Stimulated activated CD4-positive, alpha-beta T cell treated with anti-CD3 and anti-CD28 coated beads, TNF-alpha, amount 100 ng/mL, for 48 hours (primary cell): ENCODE measurements around the gene ENPEP.
"Not testable (repeated sequence)": the region's sequence is repeated elsewhere in the genome, so short reads cannot be mapped to it uniquely, and the experiment has no call there.

Source experiments
- DNase-seq, 3 donors: peaks; one replicate each; pipeline ENCODE4 v3.0.0-alpha.2; 2020; ENCODE audit warnings: low read depth in 3 of 3

Gene ENPEP

GRCh38 chr4:110475881-110476818 is at the start of gene ENPEP:
TSS of gene ENPEP (plus strand) at chr4:110476155. CDS start at chr4:110476415, 260 bp downstream.
- DNase-seq = no peak

GRCh38 chr4:110431805-110432204 is 44.1 kb upstream of the ENPEP start:
- DNase-seq = not testable (repeated sequence)

GRCh38 chr4:110437292-110437691 is 38.7 kb upstream of the ENPEP start:
- not testable (repeated sequence) for DNase-seq

- not testable (repeated sequence) for DNase-seq
These were observed 36.7 kb upstream of the ENPEP start for GRCh38 chr4:110439209-110439608.

GRCh38 chr4:110442309-110442708 is 33.6 kb upstream of the ENPEP start:
- DNase-seq = no peak

- DNase-seq = no peak
These were observed 33.2 kb upstream of the ENPEP start for GRCh38 chr4:110442788-110443187.

- no peak for DNase-seq
These were observed 26.0 kb upstream of the ENPEP start for GRCh38 chr4:110449947-110450346.

- no peak for DNase-seq
These were observed 23.4 kb upstream of the ENPEP start for GRCh38 chr4:110452546-110452945.

GRCh38 chr4:110454441-110454840 is 21.5 kb upstream of the ENPEP start:
- DNase-seq = no peak

- DNase-seq = no peak
These were observed 17.3 kb upstream of the ENPEP start for GRCh38 chr4:110458494-110459266.

- DNase-seq = no peak
These were observed 15.7 kb upstream of the ENPEP start for GRCh38 chr4:110460074-110460746.

GRCh38 chr4:110467400-110467799 is 8.6 kb upstream of the ENPEP start:
- DNase-seq = no peak

- no peak for DNase-seq
These were observed 3.2 kb upstream of the ENPEP start for GRCh38 chr4:110472583-110473329.

- no peak for DNase-seq
These were observed 1.5 kb upstream of the ENPEP start for GRCh38 chr4:110474481-110474880.

GRCh38 chr4:110475080-110475479 is 875 bp upstream of the ENPEP start:
- not testable (repeated sequence) for DNase-seq

GRCh38 chr4:110477836-110478235 is 1.9 kb downstream of the ENPEP start:
- DNase-seq = no peak

- no peak for DNase-seq
These were observed 4.1 kb downstream of the ENPEP start for GRCh38 chr4:110480031-110480549.

- no peak for DNase-seq
These were observed 4.9 kb downstream of the ENPEP start for GRCh38 chr4:110480746-110481271.

- DNase-seq = no peak
These were observed 7.6 kb downstream of the ENPEP start for GRCh38 chr4:110483516-110483915.

GRCh38 chr4:110484029-110484428 is 8.1 kb downstream of the ENPEP start:
- DNase-seq = no peak

GRCh38 chr4:110484767-110485166 is 8.8 kb downstream of the ENPEP start:
- no peak for DNase-seq
